ENCODE data around the gene EXOC6B.
"Not testable (repeated sequence)": the region's sequence is repeated elsewhere in the genome, so short reads cannot be mapped to it uniquely, and the experiment has no call there.

EXOC6B gene

GRCh38 chr2:72539071-72539552 lies 286.7 kb downstream of the EXOC6B start:
- H3K4me3 Mint-ChIP-seq, result no peak overlapping the region
- peaks cover 9% of the 10 kb centered on the region for H3K36me3 Mint-ChIP-seq (ENCODE audit: low read depth)
- H3K27me3 Mint-ChIP-seq, result no peaks in the 10 kb centered on the region
- H3K4me1 Mint-ChIP-seq, result no peaks in the 10 kb centered on the region
- DNase-seq, result no peak
- no peak overlapping the region for H3K27ac Mint-ChIP-seq
- H3K9me3 Mint-ChIP-seq, result no peaks in the 10 kb centered on the region
- no peak for ATAC-seq

- H3K27me3 Mint-ChIP-seq, result no peaks in the 10 kb centered on the region
- peaks cover 9% of the 10 kb centered on the region for H3K36me3 Mint-ChIP-seq (ENCODE audit: low read depth)
- ATAC-seq, result no peak
- no peak overlapping the region for H3K4me3 Mint-ChIP-seq
- DNase-seq, result no peak
- H3K4me1 Mint-ChIP-seq, result no peaks in the 10 kb centered on the region
- no peaks in the 10 kb centered on the region for H3K9me3 Mint-ChIP-seq
- no peak overlapping the region for H3K27ac Mint-ChIP-seq
Measured at GRCh38 chr2:72538486-72538885, 287.3 kb downstream of the EXOC6B start.

- ATAC-seq; DNase-seq; H3K4me3 Mint-ChIP-seq; H3K9me3 Mint-ChIP-seq; H3K27me3 Mint-ChIP-seq; H3K36me3 Mint-ChIP-seq (ENCODE audit: low read depth); H3K4me1 Mint-ChIP-seq; H3K27ac Mint-ChIP-seq: not testable (repeated sequence)
Measured at GRCh38 chr2:72535586-72535985, 290.2 kb downstream of the EXOC6B start.

GRCh38 chr2:72533765-72534164 lies 292.1 kb downstream of the EXOC6B start:
- H3K4me1 Mint-ChIP-seq, result no peaks in the 10 kb centered on the region
- no peak overlapping the region for H3K4me3 Mint-ChIP-seq
- no peak for DNase-seq
- H3K9me3 Mint-ChIP-seq, result no peaks in the 10 kb centered on the region
- H3K27ac Mint-ChIP-seq, result no peak overlapping the region
- H3K27me3 Mint-ChIP-seq, result no peaks in the 10 kb centered on the region
- peaks cover 4% of the 10 kb centered on the region for H3K36me3 Mint-ChIP-seq (ENCODE audit: low read depth)
- ATAC-seq, result no peak

- Mint-ChIP-seq H3K27ac (no peak overlapping the region), H3K27me3 (no peaks in the 10 kb centered on the region), H3K36me3 (ENCODE audit: low read depth) (no peaks in the 10 kb centered on the region), H3K9me3 (no peaks in the 10 kb centered on the region), H3K4me1 (no peaks in the 10 kb centered on the region), H3K4me3 (no peak overlapping the region)
- no peak for DNase-seq
- ATAC-seq, result no peak
Measured at GRCh38 chr2:72527424-72527823, 298.4 kb downstream of the EXOC6B start.

GRCh38 chr2:72526623-72527022 lies 299.2 kb downstream of the EXOC6B start:
- no peak for DNase-seq
- no peak overlapping the region for H3K4me3 Mint-ChIP-seq
- H3K27ac Mint-ChIP-seq, result no peak overlapping the region
- no peaks in the 10 kb centered on the region for H3K27me3 Mint-ChIP-seq
- no peaks in the 10 kb centered on the region for H3K36me3 Mint-ChIP-seq (ENCODE audit: low read depth)
- H3K9me3 Mint-ChIP-seq, result no peaks in the 10 kb centered on the region
- H3K4me1 Mint-ChIP-seq, result no peaks in the 10 kb centered on the region
- ATAC-seq, result no peak

GRCh38 chr2:72524071-72524470 lies 301.8 kb downstream of the EXOC6B start:
- no peak for ATAC-seq
- no peaks in the 10 kb centered on the region for H3K4me1 Mint-ChIP-seq

GRCh38 chr2:72515696-72516095 lies 310.1 kb downstream of the EXOC6B start:
- Mint-ChIP-seq H3K27ac (no peak overlapping the region), H3K4me3 (no peak overlapping the region), H3K4me1 (no peaks in the 10 kb centered on the region), H3K9me3 (no peaks in the 10 kb centered on the region), H3K27me3 (no peaks in the 10 kb centered on the region), H3K36me3 (ENCODE audit: low read depth) (no peaks in the 10 kb centered on the region)
- ATAC-seq (no peak), DNase-seq (no peak)

More at GRCh38 chr2:72524071-72524470, 301.8 kb downstream of the EXOC6B start:
- no peak overlapping the region for H3K4me3 Mint-ChIP-seq
- no peaks in the 10 kb centered on the region for H3K36me3 Mint-ChIP-seq (ENCODE audit: low read depth)
- DNase-seq, result no peak
- no peak overlapping the region for H3K27ac Mint-ChIP-seq
- H3K9me3 Mint-ChIP-seq, result no peaks in the 10 kb centered on the region
- no peaks in the 10 kb centered on the region for H3K27me3 Mint-ChIP-seq

GRCh38 chr2:72513011-72513410 lies 312.8 kb downstream of the EXOC6B start:
- DNase-seq, result no peak
- H3K4me3 Mint-ChIP-seq, result no peak overlapping the region
- ATAC-seq, result no peak
- H3K27me3 Mint-ChIP-seq, result no peaks in the 10 kb centered on the region
- no peaks in the 10 kb centered on the region for H3K9me3 Mint-ChIP-seq
- no peaks in the 10 kb centered on the region for H3K36me3 Mint-ChIP-seq (ENCODE audit: low read depth)
- no peak overlapping the region for H3K27ac Mint-ChIP-seq
- no peaks in the 10 kb centered on the region for H3K4me1 Mint-ChIP-seq

- H3K9me3 Mint-ChIP-seq, result no peaks in the 10 kb centered on the region
- no peaks in the 10 kb centered on the region for H3K27me3 Mint-ChIP-seq
- no peak overlapping the region for H3K4me3 Mint-ChIP-seq
- ATAC-seq (no peak), DNase-seq (no peak)
- no peaks in the 10 kb centered on the region for H3K36me3 Mint-ChIP-seq (ENCODE audit: low read depth)
- no peaks in the 10 kb centered on the region for H3K4me1 Mint-ChIP-seq
- no peak overlapping the region for H3K27ac Mint-ChIP-seq
Measured at GRCh38 chr2:72512376-72512775, 313.5 kb downstream of the EXOC6B start.

GRCh38 chr2:72511906-72512305 lies 313.9 kb downstream of the EXOC6B start:
- Mint-ChIP-seq H3K4me1 (no peaks in the 10 kb centered on the region), H3K27ac (no peak overlapping the region), H3K4me3 (no peak overlapping the region), H3K36me3 (ENCODE audit: low read depth) (no peaks in the 10 kb centered on the region), H3K27me3 (no peaks in the 10 kb centered on the region), H3K9me3 (no peaks in the 10 kb centered on the region)
- no peak for ATAC-seq
- DNase-seq, result no peak

- Mint-ChIP-seq H3K27me3 (no peaks in the 10 kb centered on the region), H3K9me3 (no peaks in the 10 kb centered on the region), H3K27ac (no peak overlapping the region), H3K4me3 (no peak overlapping the region), H3K4me1 (no peaks in the 10 kb centered on the region), H3K36me3 (ENCODE audit: low read depth) (peaks cover 16% of the 10 kb centered on the region)
- DNase-seq, result no peak
- ATAC-seq, result no peak
Measured at GRCh38 chr2:72497763-72498162, 328.1 kb downstream of the EXOC6B start.

- Mint-ChIP-seq H3K4me3 (no peak overlapping the region), H3K27ac (no peak overlapping the region), H3K36me3 (ENCODE audit: low read depth) (peaks cover 25% of the 10 kb centered on the region), H3K9me3 (no peaks in the 10 kb centered on the region), H3K4me1 (no peaks in the 10 kb centered on the region), H3K27me3 (no peaks in the 10 kb centered on the region)
- ATAC-seq (no peak), DNase-seq (no peak)
Measured at GRCh38 chr2:72496479-72496878, 329.4 kb downstream of the EXOC6B start.

- H3K27me3 Mint-ChIP-seq, result no peaks in the 10 kb centered on the region
- H3K4me3 Mint-ChIP-seq, result no peak overlapping the region
- ATAC-seq (no peak), DNase-seq (no peak)
- no peaks in the 10 kb centered on the region for H3K9me3 Mint-ChIP-seq
- H3K36me3 Mint-ChIP-seq (ENCODE audit: low read depth), result peaks cover 35% of the 10 kb centered on the region
- H3K4me1 Mint-ChIP-seq, result no peaks in the 10 kb centered on the region
- H3K27ac Mint-ChIP-seq, result no peak overlapping the region
Measured at GRCh38 chr2:72494392-72494791, 331.4 kb downstream of the EXOC6B start.

GRCh38 chr2:72484622-72485021 lies 341.2 kb downstream of the EXOC6B start:
- H3K27ac Mint-ChIP-seq, H3K4me3 Mint-ChIP-seq: not testable (repeated sequence)

GRCh38 chr2:72483346-72483745 lies 342.5 kb downstream of the EXOC6B start:
- Mint-ChIP-seq H3K27ac (no peak overlapping the region), H3K9me3 (peaks cover 46% of the 10 kb centered on the region), H3K4me3 (no peak overlapping the region), H3K4me1 (no peaks in the 10 kb centered on the region), H3K36me3 (ENCODE audit: low read depth) (peaks cover 62% of the 10 kb centered on the region), H3K27me3 (no peaks in the 10 kb centered on the region)
- ATAC-seq, result no peak
- no peak for DNase-seq

More at GRCh38 chr2:72484622-72485021, 341.2 kb downstream of the EXOC6B start:
- H3K4me1 Mint-ChIP-seq, ATAC-seq, DNase-seq, H3K27me3 Mint-ChIP-seq: not testable (repeated sequence)
- peaks cover 57% of the 10 kb centered on the region for H3K36me3 Mint-ChIP-seq (ENCODE audit: low read depth)
- peaks cover 53% of the 10 kb centered on the region for H3K9me3 Mint-ChIP-seq

All from activated naive CD8-positive, alpha-beta T cell treated with anti-CD3 and anti-CD28 coated beads, Interleukin-2, amount 50 U/mL, for 24 hours (primary cell).